Left cardiac atrium (tissue), 4 donors: ENCODE data around the gene SCPEP1. TPM values are rescaled to one million over a fixed set of nuclear protein-coding genes. Genes with fewer than 3 reads are reported as not detected.
"Not testable (repeated sequence)": the region's sequence is repeated elsewhere in the genome, so short reads cannot be mapped to it uniquely, and the experiment has no call there.

ENCODE experiments used
- ATAC-seq, 2 donors: fragments of 200-7000 bp; cut with Tn5 transposase; one replicate each; pipeline ENCODE4 v1.9.1; 2020; ENCODE audit warnings: mild to moderate bottlenecking in 2 of 2, moderate library complexity in 2 of 2
- DNase-seq: peaks from one replicate; pipeline ENCODE4 v3.0.0-alpha.2; 2020
- intact Hi-C, 2 donors: fragments of 100-400 bp; cut with DNase I; formaldehyde crosslinking; loops; one replicate each; pipeline versions ENCODE4 v1.14.1 to v1.15.1; 2022 to 2023
- long read RNA-seq: library from polyadenylated mRNA; unstranded; transcript quantifications from one replicate; pipeline ENCODE4 v2.0.0, GENCODE V29; 2021
- total RNA-seq, 2 donors: library from RNA; stranded (reverse); fragmentation: NEBNext Ultra II Directional; extraction: Animal tissue kit (Norgen Biotek cat#: 25700); gene quantifications; one replicate each; pipeline ENCODE4 v1.2.1, GENCODE V29; 2021
- donor health status: DM: no; HTN: yes; CAD: no.
- donor health status: DM: no; HTN: yes; CAD: no; lungs with severe emphysema.
- donor health status: DM: yes; HTN: yes; CAD: no.
- donor health status: Dilated cardiomyopathy.

The SCPEP1 gene, protein sequence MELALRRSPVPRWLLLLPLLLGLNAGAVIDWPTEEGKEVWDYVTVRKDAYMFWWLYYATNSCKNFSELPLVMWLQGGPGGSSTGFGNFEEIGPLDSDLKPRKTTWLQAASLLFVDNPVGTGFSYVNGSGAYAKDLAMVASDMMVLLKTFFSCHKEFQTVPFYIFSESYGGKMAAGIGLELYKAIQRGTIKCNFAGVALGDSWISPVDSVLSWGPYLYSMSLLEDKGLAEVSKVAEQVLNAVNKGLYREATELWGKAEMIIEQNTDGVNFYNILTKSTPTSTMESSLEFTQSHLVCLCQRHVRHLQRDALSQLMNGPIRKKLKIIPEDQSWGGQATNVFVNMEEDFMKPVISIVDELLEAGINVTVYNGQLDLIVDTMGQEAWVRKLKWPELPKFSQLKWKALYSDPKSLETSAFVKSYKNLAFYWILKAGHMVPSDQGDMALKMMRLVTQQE
- total RNA-seq: 10 to 100 TPM; 46.2 to 52.1 TPM
- long read RNA-seq, transcript SCPEP1-201 (13 exons, 1,942 nt): major isoform, 58 of 63 reads
- long read RNA-seq, partial matches to known transcripts: 1 of 63 reads
- long read RNA-seq, other reads (novel, unspliced or antisense): 3 of 63 reads

- DNase-seq: peak; percentile 88
- intact Hi-C loops: no loop called here
- ATAC-seq: peak; percentile 98 to 99
Observed at GRCh38 chr17:56977673-56978395, at the start of gene SCPEP1. TSS of gene SCPEP1 (plus strand) at chr17:56978131. CDS start at chr17:56978160, 29 bp downstream.

DNA sequence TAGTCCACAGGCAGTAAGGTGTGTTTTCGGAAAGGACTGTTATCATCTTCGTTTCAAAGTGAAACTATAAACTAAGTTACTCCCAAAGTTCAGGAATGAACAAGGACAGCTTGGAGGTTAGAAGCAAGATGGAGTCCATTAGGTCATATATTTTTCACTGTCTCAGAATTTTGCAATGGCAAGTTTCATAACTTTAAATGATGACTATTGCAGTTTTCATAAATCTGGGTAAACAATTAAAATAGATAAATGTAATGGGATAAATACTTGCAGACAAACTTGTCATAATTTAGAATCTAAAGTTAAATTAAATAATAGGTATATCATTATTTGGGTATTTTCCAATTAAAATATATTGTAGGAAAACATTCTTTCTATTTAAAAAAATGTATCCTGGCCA lies 49.3 kb upstream of the SCPEP1 start:
- no peak for ATAC-seq
- intact Hi-C loops: no loop called here
- DNase-seq: no peak

- ATAC-seq: no peak
- intact Hi-C loops: no loop called here
- no peak for DNase-seq
Observed at GRCh38 chr17:56929362-56929969, 48.5 kb upstream of the SCPEP1 start.

DNA sequence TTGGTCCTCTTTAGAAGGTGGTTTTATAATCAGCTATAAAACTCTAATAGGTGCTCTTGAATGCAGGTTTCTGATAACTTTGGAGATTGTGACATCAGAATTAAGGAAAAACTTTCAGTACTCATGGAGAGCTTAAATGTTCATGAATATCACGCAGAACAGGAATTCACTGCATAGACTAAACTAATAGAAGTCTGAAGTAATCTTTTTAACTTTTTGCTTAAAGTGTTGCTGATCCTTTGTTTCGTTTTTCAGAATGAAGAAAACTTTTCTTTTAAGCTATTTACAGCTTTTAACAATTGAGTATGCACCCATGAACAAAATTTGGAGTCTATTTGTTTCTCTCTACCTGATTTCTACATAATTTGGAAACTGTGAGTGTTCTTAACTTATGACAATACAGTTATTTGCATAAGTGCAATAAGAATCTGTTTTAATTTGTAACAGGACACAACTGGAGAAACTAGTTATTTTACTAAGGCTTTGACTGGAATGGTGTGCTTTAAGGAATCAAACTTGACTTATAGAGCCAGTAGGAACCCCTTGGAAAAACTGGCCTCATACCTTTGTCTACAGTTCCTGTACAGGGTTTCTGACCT lies 47.1 kb upstream of the SCPEP1 start:
- ATAC-seq (no peak), DNase-seq (no peak)
- intact Hi-C loops: no loop called here

- intact Hi-C loops: no loop called here
- DNase-seq (no peak), ATAC-seq (no peak)
Observed at GRCh38 chr17:56933151-56933745, 44.7 kb upstream of the SCPEP1 start.

GRCh38 chr17:56933868-56934267 lies 44.1 kb upstream of the SCPEP1 start:
- ATAC-seq (no peak), DNase-seq (no peak)
- intact Hi-C loops: no loop called here

DNA sequence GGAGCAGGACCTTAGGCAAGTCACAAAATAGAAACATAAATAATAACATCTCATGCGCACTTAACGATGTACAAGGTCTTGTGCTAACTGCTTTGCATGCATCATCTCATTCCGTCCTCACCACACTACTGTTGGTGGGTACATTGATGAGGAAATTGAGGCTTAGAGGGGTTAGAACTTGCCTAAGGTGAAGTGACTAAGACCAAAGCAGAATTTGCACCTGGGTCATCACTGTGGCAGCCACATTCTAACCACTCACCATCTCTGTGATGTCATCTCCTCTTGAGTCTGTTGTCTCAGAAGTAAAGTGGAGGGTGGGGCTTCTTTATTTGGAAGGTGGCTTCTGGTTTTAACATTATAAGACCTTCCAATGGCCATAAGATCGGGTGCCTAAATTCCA lies 43.7 kb upstream of the SCPEP1 start:
- intact Hi-C loops: no loop called here
- no peak for DNase-seq
- no peak for ATAC-seq

DNA sequence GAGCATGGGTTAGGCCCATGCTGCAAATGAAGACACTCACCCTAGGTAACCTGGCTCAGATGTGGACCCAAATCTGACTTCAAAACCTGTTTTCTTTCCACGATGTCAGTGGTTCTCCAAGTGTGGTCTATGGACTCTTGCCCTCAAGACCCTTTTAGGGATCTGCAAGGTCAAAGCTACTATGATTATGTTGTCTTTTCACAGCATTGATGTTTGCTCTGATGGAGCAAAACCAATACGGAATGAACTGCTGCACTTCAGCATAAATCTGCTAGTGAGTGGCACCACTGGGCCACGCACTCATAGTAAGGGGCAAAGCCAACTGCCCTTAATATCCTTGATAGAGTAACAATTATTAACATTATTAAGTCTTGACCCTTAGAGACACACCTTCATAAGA lies 42.5 kb upstream of the SCPEP1 start:
- ATAC-seq (no peak), DNase-seq (no peak)
- intact Hi-C loops: loop anchor here in 1 of 2 donors (5.0 kb wide), 1 partner anchor 43 kb away; no protein-coding TSS in a partner anchor

GRCh38 chr17:56936697-56937322 lies 41.1 kb upstream of the SCPEP1 start:
- DNase-seq: no peak
- ATAC-seq: no peak
- intact Hi-C loops: loop anchor here in 1 of 2 donors (5.0 kb wide), 1 partner anchor 45 kb away; no protein-coding TSS in a partner anchor

- ATAC-seq (no peak), DNase-seq (no peak)
- intact Hi-C loops: loop anchor here in 1 of 2 donors (5.0 kb wide), 1 partner anchor 45 kb away; no protein-coding TSS in a partner anchor
Observed at GRCh38 chr17:56937687-56938086, 40.2 kb upstream of the SCPEP1 start.

DNA sequence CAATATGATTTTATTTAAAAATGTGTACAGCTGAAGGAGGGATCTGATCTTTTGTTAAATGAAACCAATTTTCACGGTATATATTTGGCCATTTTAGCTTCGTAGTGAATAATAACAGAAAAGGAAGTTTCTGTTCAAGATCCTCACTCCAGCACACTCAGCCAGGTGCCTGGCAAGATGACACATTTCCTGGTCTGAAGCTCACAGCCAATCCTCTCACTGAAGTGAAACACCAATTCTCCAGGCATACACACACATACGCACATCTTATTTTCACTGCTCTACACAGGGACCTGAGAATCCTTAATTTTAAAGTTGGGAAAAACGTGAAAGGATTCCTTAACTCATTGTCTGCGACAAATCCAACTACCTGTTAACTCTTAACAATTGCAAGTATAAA lies 39.7 kb upstream of the SCPEP1 start:
- DNase-seq, ATAC-seq: not testable (repeated sequence)
- intact Hi-C loops: loop anchor here in 1 of 2 donors (5.0 kb wide), 1 partner anchor 46 kb away; no protein-coding TSS in a partner anchor

DNA sequence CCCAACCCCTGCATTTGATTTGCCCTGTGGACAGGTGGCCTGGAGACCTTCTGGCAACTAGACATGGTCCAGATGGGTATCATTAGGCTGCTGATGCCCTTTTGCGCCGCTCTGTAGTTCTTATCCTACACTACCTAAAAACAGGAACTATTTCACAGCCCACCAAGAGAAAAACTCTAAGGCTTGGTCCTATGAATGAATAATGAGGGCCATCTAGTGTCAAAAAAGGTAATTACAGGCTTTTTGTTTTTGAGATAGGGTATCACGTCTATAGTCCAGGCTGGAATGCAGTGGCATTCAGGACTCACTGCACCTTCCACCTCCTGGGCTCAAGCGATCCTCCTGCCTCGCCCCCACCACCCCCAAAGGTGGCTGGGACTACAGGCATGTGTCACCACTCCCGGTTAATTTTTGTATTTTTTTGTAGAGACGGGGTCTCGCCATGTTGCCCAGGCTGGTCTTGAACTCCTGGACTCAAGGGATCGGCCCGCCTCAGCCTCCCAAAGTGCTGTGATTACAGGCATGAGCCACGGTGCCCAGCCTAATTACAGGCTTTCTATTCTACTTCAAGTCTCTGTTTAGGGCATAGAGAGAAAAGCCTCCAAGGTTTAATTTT lies 38.0 kb upstream of the SCPEP1 start:
- ATAC-seq (peak in 1 of 2 donors; percentile 77), DNase-seq (no peak)
- intact Hi-C loops: loop anchor here (1.0 to 5.0 kb wide), 3 partner anchors 48 to 121 kb away; no protein-coding TSS in a partner anchor

DNA sequence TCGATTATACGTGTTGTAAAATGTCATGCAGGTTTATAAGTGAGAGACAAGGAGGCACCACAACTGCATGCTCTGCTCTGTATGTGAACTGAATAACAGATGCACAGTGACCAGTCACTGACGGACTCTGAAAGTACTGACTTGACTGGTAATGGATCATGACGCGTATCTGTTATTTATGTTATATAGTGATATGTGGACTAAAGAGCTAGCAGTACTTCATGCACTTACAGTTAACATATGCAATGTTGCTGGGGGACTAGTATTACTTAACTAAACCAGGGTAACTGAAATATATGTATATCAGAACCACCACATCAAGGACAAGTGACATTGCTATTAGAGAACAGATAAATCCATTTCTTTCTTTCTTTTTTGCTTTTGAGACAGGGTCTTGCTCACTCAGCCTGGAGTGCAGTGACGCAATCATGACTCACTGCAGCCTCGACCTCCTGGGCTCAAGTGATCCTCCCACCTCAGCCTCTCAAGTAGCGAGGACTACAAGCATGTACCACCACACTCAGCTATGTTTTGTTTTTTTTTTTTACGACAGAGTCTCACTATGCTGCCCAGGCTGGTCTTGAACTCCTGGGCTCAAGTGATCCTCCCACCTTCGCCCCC lies 34.3 kb upstream of the SCPEP1 start:
- ATAC-seq (no peak), DNase-seq (no peak)
- intact Hi-C loops: loop anchor here in 1 of 2 donors (5.0 kb wide), 1 partner anchor 121 kb away; no protein-coding TSS in a partner anchor

GRCh38 chr17:56945938-56946505 lies 31.9 kb upstream of the SCPEP1 start:
- intact Hi-C loops: no loop called here
- DNase-seq (no peak), ATAC-seq (no peak)

DNA sequence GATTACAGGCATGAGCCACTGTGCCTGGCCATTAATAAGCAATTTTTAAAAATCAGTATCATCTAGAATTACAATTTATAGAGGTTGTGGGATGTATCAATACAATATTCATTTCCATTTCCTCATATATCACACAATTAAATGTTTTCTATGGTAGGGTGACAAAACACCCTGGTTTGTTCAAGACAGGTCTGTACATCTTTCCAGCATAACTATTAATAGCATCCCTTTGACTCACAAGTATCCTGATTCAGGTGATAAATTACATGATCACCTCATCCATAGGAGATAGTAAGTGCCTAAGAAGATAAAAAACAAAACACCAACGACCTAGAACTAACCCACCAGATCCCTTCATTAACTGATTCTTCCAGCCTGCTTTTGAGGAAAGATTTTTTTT lies 30.2 kb upstream of the SCPEP1 start:
- intact Hi-C loops: no loop called here
- ATAC-seq (no peak), DNase-seq (no peak)

- intact Hi-C loops: no loop called here
- ATAC-seq: no peak
- DNase-seq: no peak
Observed at GRCh38 chr17:56948491-56948890, 29.4 kb upstream of the SCPEP1 start.

GRCh38 chr17:56949595-56949994 lies 28.3 kb upstream of the SCPEP1 start:
- no peak for ATAC-seq
- no peak for DNase-seq
- intact Hi-C loops: no loop called here
